Neural progenitor cell (in vitro differentiated cells): Measurements from ENCODE around the gene ROBO2. TPM values are rescaled to one million over a fixed set of nuclear protein-coding genes. Genes with fewer than 3 reads are reported as not detected.

ENCODE experiments used
- DNase-seq: peaks from one replicate; pipeline ENCODE4 v3.0.0-alpha.2; 2016; ENCODE audit warnings: low spot score
- H2AFZ ChIP-seq: fragments of 200-600 bp; sonication (generic); replicated peaks from 2 replicates; pipeline ENCODE4 v1.6.1; 2016; ENCODE audit warnings: antibody characterized with exemption
- H3F3A ChIP-seq: fragments of 200-600 bp; sonication (generic); 2 replicates; pipeline ENCODE4 v1.6.1; 2016; ENCODE audit warnings: antibody characterized with exemption, low read depth
- H3K27ac ChIP-seq: fragments of 200-600 bp; sonication (generic); 2 replicates; pipeline ENCODE4 v1.5.1; 2016; ENCODE audit warnings: mild to moderate bottlenecking
- H3K27me3 ChIP-seq: fragments of 200-600 bp; sonication (generic); 2 replicates; pipeline ENCODE4 v1.6.1; 2016; ENCODE audit warnings: mild to moderate bottlenecking, moderate library complexity
- H3K36me3 ChIP-seq: fragments of 200-600 bp; sonication (generic); 2 replicates; pipeline ENCODE4 v1.5.1; 2016
- H3K4me1 ChIP-seq: fragments of 200-600 bp; sonication (generic); 2 replicates; pipeline ENCODE4 v1.6.1; 2016; ENCODE audit warnings: mixed run types
- H3K4me2 ChIP-seq: fragments of 200-600 bp; sonication (generic); 2 replicates; pipeline ENCODE4 v1.6.1; 2016
- H3K4me3 ChIP-seq: fragments of 200-600 bp; sonication (generic); 2 replicates; pipeline ENCODE4 v1.5.1; 2016
- H3K79me2 ChIP-seq: fragments of 200-600 bp; sonication (generic); 2 replicates; pipeline ENCODE4 v1.6.1; 2016; ENCODE audit warnings: low read depth
- H3K9ac ChIP-seq: fragments of 200-600 bp; sonication (generic); 2 replicates; pipeline ENCODE4 v1.6.1; 2016
- H3K9me3 ChIP-seq: fragments of 200-600 bp; sonication (generic); 2 replicates; pipeline ENCODE4 v1.5.1; 2016; ENCODE audit warnings: low read depth
- H4K20me1 ChIP-seq: fragments of 200-600 bp; sonication (generic); 2 replicates; pipeline ENCODE4 v1.6.1; 2016; ENCODE audit warnings: low read depth
- H3K27ac Mint-ChIP-seq: 3 replicates; pipeline ENCODE4 v1.8.0; 2021; ENCODE audit warnings: mixed read lengths
- H3K27me3 Mint-ChIP-seq: 2 replicates; pipeline ENCODE4 v1.8.0; 2022; ENCODE audit warnings: low read depth, mild to moderate bottlenecking, inconsistent platforms, moderate library complexity, mixed read lengths; ENCODE audit not compliant: insufficient read depth
- H3K36me3 Mint-ChIP-seq: 3 replicates; pipeline ENCODE4 v1.8.0; 2021; ENCODE audit warnings: mixed read lengths
- H3K4me1 Mint-ChIP-seq: 3 replicates; pipeline ENCODE4 v1.8.0; 2021; ENCODE audit warnings: mixed read lengths
- H3K4me3 Mint-ChIP-seq: 3 replicates; pipeline ENCODE4 v1.8.0; 2021; ENCODE audit warnings: mild to moderate bottlenecking, moderate library complexity, mixed read lengths
- H3K9me3 Mint-ChIP-seq: 3 replicates; pipeline ENCODE4 v1.8.0; 2020; ENCODE audit warnings: mixed read lengths
- EZH2 ChIP-seq: fragments of 200-600 bp; sonication (generic); IDR thresholded peaks from 2 replicates; pipeline ENCODE4 v1.6.1; 2017; ENCODE audit warnings: antibody characterized with exemption, mild to moderate bottlenecking, moderate library complexity
- EZH2phosphoT487 ChIP-seq: fragments of 200-600 bp; sonication (generic); IDR thresholded peaks from 2 replicates; pipeline ENCODE4 v1.6.1; 2017; ENCODE audit warnings: antibody characterized with exemption
- total RNA-seq: library from RNA; depleted of rRNA; stranded (reverse); fragments of >200 nt; gene quantifications from 2 replicates; pipeline ENCODE4 v1.2.3, GENCODE V29; 2015; ENCODE audit warnings: low replicate concordance
- TF ChIP-seq, protein P1 (sequence below): fragments of 200-600 bp; sonication (generic); IDR thresholded peaks from 2 replicates; pipeline ENCODE4 v1.5.1; 2017; ENCODE audit warnings: antibody characterized with exemption, mild to moderate bottlenecking

ROBO2 gene
- total RNA-seq, 1 donor from 2014 or later: 15.0 TPM

DNA sequence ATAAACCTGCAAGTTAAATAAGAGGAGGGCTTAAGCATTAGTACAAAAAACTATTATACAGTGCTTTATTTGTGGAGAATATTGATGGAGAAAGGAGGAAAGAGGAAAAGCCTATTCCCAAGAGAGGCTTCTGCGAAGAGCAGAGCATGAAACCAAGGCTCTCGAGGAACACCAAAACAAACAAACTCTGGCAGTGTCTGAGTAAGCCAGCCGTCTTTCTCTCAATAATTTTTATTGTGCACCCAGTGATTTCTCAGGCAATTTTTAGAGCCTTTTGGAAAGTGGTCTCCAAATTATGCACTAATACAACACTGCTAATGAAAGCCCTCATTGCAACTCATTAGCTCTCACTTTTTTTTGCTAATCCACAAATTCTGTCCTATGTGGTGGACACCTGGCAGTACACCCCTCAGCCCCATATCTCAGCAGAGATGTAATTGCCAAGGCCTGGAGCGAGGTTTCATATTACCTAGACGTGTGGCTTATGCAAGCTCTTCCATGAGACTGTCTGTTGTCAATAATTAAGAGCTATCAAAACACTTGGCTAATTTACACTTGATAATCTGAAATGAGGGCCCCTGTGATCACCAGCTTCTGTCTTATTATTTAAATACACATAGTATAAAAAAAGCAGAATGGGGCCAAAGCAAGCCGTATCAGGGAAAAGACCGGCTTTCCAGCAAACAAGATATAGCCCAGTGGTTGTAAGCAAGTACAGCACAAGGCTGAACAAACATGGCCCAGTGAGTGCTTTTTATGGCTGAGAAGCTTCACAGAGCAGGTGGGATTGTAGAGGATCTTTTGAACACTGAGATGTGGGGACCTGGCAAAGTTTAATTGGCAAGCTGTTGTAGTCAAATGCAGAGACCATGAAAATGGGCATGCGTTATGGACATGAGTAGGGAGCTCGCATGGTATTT is 216.9 kb downstream of the ROBO2 start:
- no peak for DNase-seq
- H4K20me1 ChIP-seq: no peaks in the 10 kb centered on the region
- no peaks in the 10 kb centered on the region for H3K9me3 ChIP-seq
- H3K36me3 ChIP-seq: no peaks in the 10 kb centered on the region
- Mint-ChIP-seq H3K27ac (no peak overlapping the region), H3K4me3 (no peak overlapping the region), H3K27me3 (no peaks in the 10 kb centered on the region), H3K9me3 (peaks cover 4% of the 10 kb centered on the region), H3K4me1 (peaks cover 20% of the 10 kb centered on the region), H3K36me3 (peaks cover 5% of the 10 kb centered on the region)
- H3F3A ChIP-seq: no peaks in the 10 kb centered on the region
- H3K4me1 ChIP-seq: no peaks in the 10 kb centered on the region
- no peaks in the 10 kb centered on the region for H3K27me3 ChIP-seq
- no peak overlapping the region for H2AFZ ChIP-seq
- TF ChIP-seq EZH2: no peak
- TF ChIP-seq, protein P1, sequence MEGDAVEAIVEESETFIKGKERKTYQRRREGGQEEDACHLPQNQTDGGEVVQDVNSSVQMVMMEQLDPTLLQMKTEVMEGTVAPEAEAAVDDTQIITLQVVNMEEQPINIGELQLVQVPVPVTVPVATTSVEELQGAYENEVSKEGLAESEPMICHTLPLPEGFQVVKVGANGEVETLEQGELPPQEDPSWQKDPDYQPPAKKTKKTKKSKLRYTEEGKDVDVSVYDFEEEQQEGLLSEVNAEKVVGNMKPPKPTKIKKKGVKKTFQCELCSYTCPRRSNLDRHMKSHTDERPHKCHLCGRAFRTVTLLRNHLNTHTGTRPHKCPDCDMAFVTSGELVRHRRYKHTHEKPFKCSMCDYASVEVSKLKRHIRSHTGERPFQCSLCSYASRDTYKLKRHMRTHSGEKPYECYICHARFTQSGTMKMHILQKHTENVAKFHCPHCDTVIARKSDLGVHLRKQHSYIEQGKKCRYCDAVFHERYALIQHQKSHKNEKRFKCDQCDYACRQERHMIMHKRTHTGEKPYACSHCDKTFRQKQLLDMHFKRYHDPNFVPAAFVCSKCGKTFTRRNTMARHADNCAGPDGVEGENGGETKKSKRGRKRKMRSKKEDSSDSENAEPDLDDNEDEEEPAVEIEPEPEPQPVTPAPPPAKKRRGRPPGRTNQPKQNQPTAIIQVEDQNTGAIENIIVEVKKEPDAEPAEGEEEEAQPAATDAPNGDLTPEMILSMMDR: no peak
- no peak for TF ChIP-seq EZH2phosphoT487
- no peak overlapping the region for H3K4me2 ChIP-seq
- no peak overlapping the region for H3K27ac ChIP-seq
- no peaks in the 10 kb centered on the region for H3K79me2 ChIP-seq
- H3K4me3 ChIP-seq: no peak overlapping the region
- no peak overlapping the region for H3K9ac ChIP-seq

DNA sequence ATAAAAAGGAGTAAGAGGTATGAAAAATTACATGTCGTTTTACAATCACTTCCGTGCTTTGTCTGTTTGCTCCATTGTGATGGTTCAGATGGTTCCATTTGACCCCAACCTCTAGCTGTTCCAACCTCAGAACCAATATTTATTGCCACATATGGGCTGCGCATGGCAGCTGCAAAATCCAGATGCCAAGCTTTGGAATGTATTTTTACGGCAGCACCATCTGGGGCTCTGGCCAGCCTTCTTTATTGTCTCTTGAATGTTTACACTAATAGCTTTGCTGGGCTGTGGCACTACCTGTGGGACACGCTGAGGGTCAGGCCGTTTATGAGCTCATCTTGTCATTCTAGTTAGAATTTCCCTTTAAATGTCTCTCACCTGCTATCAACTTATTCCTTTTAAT is 219.8 kb downstream of the ROBO2 start:
- Histone ChIP-seq H4K20me1 (no peaks in the 10 kb centered on the region), H3K9me3 (no peaks in the 10 kb centered on the region), H3K27ac (no peak overlapping the region), H3F3A (no peaks in the 10 kb centered on the region), H3K4me3 (no peak overlapping the region), H3K36me3 (no peaks in the 10 kb centered on the region), H3K4me2 (no peak overlapping the region), H3K79me2 (no peaks in the 10 kb centered on the region), H3K9ac (no peak overlapping the region), H2AFZ (no peak overlapping the region), H3K4me1 (no peaks in the 10 kb centered on the region), H3K27me3 (no peaks in the 10 kb centered on the region)
- Mint-ChIP-seq H3K27ac (no peak overlapping the region), H3K9me3 (peaks cover 6% of the 10 kb centered on the region), H3K4me1 (peaks cover 18% of the 10 kb centered on the region), H3K27me3 (no peaks in the 10 kb centered on the region), H3K36me3 (peaks cover 5% of the 10 kb centered on the region), H3K4me3 (no peak overlapping the region)
- no peak for DNase-seq
- no peak for TF ChIP-seq EZH2phosphoT487
- no peak for TF ChIP-seq EZH2
- TF ChIP-seq, protein P1: no peak

DNA sequence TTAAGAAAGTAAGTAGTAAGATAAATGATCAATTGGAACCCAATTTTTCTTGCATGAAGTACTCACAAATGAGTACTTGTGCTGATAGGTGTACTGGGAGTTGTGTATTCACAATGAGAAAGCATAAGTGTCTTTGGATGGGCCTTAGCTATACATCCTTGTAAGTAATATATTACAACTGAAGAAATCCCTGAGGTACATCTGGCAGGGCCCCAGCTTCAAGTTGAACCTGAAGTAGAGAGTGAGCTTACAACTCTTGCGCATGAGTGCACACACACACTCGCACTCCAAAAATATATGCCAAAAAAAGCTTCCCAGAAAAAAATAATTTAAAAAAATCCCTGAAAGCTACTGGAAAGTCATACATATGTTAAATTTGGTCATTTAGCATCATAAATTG is 222.5 kb downstream of the ROBO2 start:
- H3K9me3 ChIP-seq: no peaks in the 10 kb centered on the region
- Mint-ChIP-seq H3K27me3 (no peaks in the 10 kb centered on the region), H3K4me1 (peaks cover 5% of the 10 kb centered on the region), H3K4me3 (no peak overlapping the region), H3K27ac (no peak overlapping the region), H3K9me3 (peaks cover 6% of the 10 kb centered on the region), H3K36me3 (peaks cover 5% of the 10 kb centered on the region)
- no peak for DNase-seq
- H3K27me3 ChIP-seq: no peaks in the 10 kb centered on the region
- H3K36me3 ChIP-seq: no peaks in the 10 kb centered on the region
- H3K4me3 ChIP-seq: no peak overlapping the region
- no peaks in the 10 kb centered on the region for H3F3A ChIP-seq
- no peak overlapping the region for H2AFZ ChIP-seq
- no peaks in the 10 kb centered on the region for H3K79me2 ChIP-seq
- H3K4me2 ChIP-seq: no peak overlapping the region
- H4K20me1 ChIP-seq: no peaks in the 10 kb centered on the region
- no peak overlapping the region for H3K27ac ChIP-seq
- H3K4me1 ChIP-seq: no peaks in the 10 kb centered on the region
- TF ChIP-seq, protein P1: no peak
- TF ChIP-seq EZH2 (no peak), EZH2phosphoT487 (no peak)
- H3K9ac ChIP-seq: no peak overlapping the region
